Body of pancreas (tissue), 4 donors: ENCODE data around the gene C2orf74. TPM values are rescaled to one million over a fixed set of nuclear protein-coding genes. Genes with fewer than 3 reads are reported as not detected.

Experiments
- ATAC-seq: fragments of 150-250 bp; one replicate; pipeline ENCODE4 v1.9.1; 2016
- DNase-seq, 4 donors: peaks; one replicate each; pipeline ENCODE4 v3.0.0-alpha.2; 2019
- H3K27ac ChIP-seq, 4 donors: fragments of 200-600 bp; sonication (generic); 1 replicate in 3 of 4; 2 replicates in 1 of 4; pipeline versions ENCODE4 v1.5.1 to v1.6.1; 2016 to 2019; ENCODE audit warnings: mild to moderate bottlenecking in 1 of 4, mixed read lengths in 1 of 4, moderate library complexity in 1 of 4
- H3K27me3 ChIP-seq, 2 donors: fragments of 200-600 bp; sonication (generic); one replicate each; pipeline ENCODE4 v1.6.0; 2016; ENCODE audit warnings: mild to moderate bottlenecking in 1 of 2
- H3K36me3 ChIP-seq, 2 donors: fragments of 200-600 bp; sonication (generic); replicated peaks in 1 of 2; 2 replicates each; pipeline ENCODE4 v1.5.1; 2016; ENCODE audit warnings: low read depth in 2 of 2; ENCODE audit not compliant: insufficient read depth in 1 of 2
- H3K4me1 ChIP-seq: fragments of 200-600 bp; sonication (generic); one replicate; pipeline ENCODE4 v1.6.0; 2016
- H3K4me3 ChIP-seq, 2 donors: fragments of 200-600 bp; sonication (generic); 1 replicate in 1 of 2; 2 replicates in 1 of 2; pipeline ENCODE4 v1.5.1; 2016 to 2019
- H3K9me3 ChIP-seq, 3 donors: fragments of 200-600 bp; sonication (generic); 1 replicate in 2 of 3; 2 replicates in 1 of 3; pipeline ENCODE4 v1.5.1; 2016
- POLR2A ChIP-seq, 3 donors: fragments of 450-650 bp; IDR thresholded peaks; one replicate each; pipeline ENCODE4 v1.6.1; 2016; ENCODE audit warnings: antibody characterized with exemption in 3 of 3, mild to moderate bottlenecking in 2 of 3
- WGBS, 2 donors: methylation state at CpG; one replicate each; pipeline ENCODE4 v1.1.5; 2017; 5-methylcytosine and 5-hydroxymethylcytosine counted together
- intact Hi-C: fragments of 100-400 bp; cut with DNase I; formaldehyde crosslinking; loops from one replicate; pipeline ENCODE4 v1.15.1; 2023
- total RNA-seq, 2 donors: library from RNA; depleted of rRNA; stranded (reverse); fragments of >200 nt; gene quantifications; one replicate each; pipeline ENCODE4 v1.1.0, GENCODE V29; 2016
- TF ChIP-seq, protein P1 (sequence below), 7 experiments: fragments of 450-650 bp in 4 of 7; fragments of 200-600 bp in 3 of 7; sonication (generic) in 3 of 7; IDR thresholded peaks; one replicate each; pipeline ENCODE4 v1.5.1; 2016 to 2019; ENCODE audit warnings: antibody characterized with exemption in 7 of 7

C2orf74 gene
- total RNA-seq, 2 donors from 2014 or later, result 3.9 to 25.7 TPM

DNA sequence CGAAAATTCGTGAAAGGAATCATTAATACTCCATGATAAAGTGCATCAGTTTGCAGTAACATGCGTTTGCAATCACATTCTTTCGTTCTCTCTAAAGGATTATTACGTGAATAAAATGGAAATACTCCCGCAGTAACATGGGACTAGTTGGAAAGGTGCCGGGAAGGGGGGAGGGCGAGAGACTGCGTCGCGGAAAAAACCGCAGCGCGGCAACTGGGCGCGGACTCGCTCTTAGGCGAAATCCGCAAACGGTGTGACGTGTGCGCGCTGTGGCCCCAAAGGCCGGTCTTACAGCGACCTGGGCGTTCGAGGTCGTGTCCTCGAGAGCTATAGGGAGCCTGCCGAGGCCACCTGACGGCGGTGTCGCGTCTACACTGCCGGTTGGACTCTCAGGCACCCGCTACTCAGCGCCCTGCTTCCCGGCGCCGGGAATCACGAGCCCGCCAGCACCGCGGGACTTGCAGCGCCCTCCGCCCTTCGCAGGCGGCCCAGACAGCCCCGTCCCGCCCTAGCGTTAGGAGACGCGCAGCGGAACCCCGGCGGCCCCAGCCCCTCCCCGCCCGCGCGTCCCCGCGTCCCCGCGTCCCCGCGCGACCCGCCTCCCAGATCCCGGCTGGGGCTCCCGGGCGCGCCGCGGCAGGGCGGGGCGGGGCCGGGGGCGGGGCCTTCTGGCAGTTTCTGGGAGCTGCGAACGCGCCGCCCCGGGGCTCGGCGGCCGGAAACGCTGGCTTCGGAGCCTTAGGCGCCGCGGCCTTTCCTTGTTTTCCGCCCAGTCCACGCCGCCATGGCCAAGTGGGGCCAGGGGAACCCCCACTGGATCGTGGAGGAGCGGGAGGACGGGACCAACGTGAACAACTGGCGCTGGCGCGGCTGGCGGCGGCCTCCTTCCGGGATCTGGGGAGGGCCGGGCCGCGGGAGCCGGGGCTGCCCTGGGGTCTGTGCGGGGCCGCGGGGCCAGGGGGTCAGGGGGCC, 15.1 kb downstream of the C2orf74 start:
- peak overlapping the region; percentile 92 to 98 (median 96) for H3K27ac ChIP-seq
- peaks cover 48% of the 10 kb centered on the region for H3K4me1 ChIP-seq
- WGBS, 2 donors, result 0 to 1% methylated on average over 11 to 94 of the region's 111 CpGs
- DNase-seq (peak; percentile 94 to 95 (median 94)), ATAC-seq (peak; percentile 94)
- no peaks in the 10 kb centered on the region for H3K27me3 ChIP-seq
- intact Hi-C loops, result no loop called here
- TF ChIP-seq, protein P1, sequence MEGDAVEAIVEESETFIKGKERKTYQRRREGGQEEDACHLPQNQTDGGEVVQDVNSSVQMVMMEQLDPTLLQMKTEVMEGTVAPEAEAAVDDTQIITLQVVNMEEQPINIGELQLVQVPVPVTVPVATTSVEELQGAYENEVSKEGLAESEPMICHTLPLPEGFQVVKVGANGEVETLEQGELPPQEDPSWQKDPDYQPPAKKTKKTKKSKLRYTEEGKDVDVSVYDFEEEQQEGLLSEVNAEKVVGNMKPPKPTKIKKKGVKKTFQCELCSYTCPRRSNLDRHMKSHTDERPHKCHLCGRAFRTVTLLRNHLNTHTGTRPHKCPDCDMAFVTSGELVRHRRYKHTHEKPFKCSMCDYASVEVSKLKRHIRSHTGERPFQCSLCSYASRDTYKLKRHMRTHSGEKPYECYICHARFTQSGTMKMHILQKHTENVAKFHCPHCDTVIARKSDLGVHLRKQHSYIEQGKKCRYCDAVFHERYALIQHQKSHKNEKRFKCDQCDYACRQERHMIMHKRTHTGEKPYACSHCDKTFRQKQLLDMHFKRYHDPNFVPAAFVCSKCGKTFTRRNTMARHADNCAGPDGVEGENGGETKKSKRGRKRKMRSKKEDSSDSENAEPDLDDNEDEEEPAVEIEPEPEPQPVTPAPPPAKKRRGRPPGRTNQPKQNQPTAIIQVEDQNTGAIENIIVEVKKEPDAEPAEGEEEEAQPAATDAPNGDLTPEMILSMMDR (IDR thresholded peaks at IDR 0.05), result peak in 4 of 7 experiments; percentile 2 to 27 (median 21)
- peak; percentile 92 to 98 (median 97) for TF ChIP-seq POLR2A (IDR thresholded peaks at IDR 0.05)
- no peaks in the 10 kb centered on the region for H3K9me3 ChIP-seq
- H3K36me3 ChIP-seq, result no peaks in the 10 kb centered on the region
- H3K4me3 ChIP-seq, result peak overlapping the region; percentile 58 to 71

DNA sequence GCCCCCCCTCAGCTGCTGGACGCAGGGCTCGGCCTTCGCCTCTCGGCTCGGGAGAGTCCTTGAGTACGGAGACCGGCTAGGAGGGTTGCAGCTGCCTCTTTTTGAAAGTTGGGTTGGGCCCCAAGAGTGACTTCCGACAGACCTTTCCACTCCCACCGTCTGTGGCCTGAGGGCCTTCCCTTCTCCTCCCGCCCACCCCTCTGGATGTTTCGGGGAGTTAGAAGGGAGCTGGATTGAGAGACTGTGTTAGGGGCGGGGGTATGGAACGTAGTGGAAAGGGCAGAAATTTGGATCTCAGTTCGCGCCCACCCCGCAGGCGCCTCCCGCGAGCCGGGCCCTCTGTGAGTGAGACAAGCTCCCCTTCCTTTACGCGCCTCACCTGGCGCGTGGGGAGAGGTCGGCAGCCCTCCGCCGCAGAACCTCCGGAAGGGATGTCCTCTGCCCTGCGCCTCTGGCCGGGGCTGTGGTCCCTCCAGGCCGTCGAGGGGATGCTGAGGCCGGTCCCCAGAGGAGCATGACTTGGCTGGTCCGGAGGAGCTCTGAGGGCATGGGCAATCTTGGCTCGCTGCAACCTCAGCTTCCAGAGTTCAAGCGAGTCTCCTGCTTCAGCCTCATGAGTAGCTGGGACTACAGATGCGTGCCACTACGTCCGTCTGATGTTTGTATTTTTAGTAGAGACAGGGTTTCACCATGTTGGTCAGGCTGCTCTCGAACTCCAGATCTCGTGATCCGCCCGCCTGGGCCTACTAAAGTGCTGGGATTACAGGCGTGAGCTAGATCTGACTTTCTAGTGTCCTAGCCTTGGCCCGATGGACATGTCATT, 15.9 kb downstream of the C2orf74 start:
- 10 to 11% methylated on average over 32 to 45 of the region's 45 CpGs for WGBS, 2 donors
- intact Hi-C loops, result no loop called here

DNA sequence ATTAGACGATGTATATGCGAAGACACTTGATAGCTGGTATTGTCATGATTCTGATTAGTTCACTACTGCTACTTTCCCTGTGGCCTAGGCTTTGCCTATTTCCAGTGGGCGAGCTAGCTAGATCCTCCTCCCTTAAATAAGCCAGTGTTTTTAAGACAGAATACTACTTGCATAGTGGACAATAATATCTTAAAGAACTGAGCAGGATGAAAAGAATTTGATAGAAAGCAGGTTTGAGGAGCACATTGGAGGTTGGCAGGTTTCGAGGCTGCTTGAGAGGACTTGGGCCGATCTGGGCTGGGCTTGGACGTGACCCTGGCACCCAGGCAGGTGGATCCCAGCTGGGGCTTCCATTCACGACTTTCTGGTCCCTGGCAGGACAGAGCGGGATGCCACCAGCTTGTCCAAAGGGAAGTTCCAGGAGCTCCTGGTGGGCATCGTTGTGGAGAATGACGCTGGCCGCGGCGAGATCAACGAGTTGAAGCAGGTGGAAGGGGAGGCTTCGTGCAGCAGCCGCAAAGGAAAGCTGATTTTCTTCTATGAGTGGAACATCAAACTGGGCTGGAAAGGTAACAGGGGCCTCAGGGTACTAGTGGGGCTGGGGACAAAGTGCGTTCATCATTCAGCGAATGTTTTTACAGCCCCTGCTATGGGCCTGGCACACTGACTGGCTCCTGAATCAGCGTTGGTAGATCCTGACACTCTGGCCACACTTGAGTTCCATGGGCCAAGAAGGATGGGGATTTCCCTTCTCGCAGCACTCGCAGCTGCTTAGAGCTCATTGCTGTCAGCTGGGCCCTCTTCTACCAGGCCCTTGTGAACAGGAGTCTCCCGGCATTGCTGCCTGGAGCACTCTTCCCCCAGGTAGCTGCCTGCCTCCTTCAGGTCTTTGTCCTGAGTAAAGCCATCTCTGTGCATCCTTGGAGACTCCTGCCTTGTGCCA, 16.9 kb downstream of the C2orf74 start:
- intact Hi-C loops, result no loop called here
- H3K36me3 ChIP-seq, result peaks cover 0 to 7% of the 10 kb centered on the region in 2 donors
- H3K27ac ChIP-seq, result peak overlapping the region; percentile 92 to 98 (median 96)
- DNase-seq (peak in 3 of 4 donors; percentile 19 to 30 (median 28)), ATAC-seq (no peak)
- H3K4me3 ChIP-seq, result no peak overlapping the region
- no peaks in the 10 kb centered on the region for H3K27me3 ChIP-seq
- TF ChIP-seq, protein P1 (IDR thresholded peaks at IDR 0.05), result no peak
- TF ChIP-seq POLR2A (IDR thresholded peaks at IDR 0.05), result no peak
- 76% methylated on average over 21 to 22 of the region's 22 CpGs for WGBS, 2 donors
- no peaks in the 10 kb centered on the region for H3K9me3 ChIP-seq
- H3K4me1 ChIP-seq, result peaks cover 53% of the 10 kb centered on the region

More for the DNA sequence above, 15.9 kb downstream of the C2orf74 start:
- DNase-seq, result peak; percentile 25 to 37 (median 36)
- H3K36me3 ChIP-seq, result no peaks in the 10 kb centered on the region
- H3K27ac ChIP-seq, result peak overlapping the region; percentile 92 to 98 (median 96)
- ATAC-seq, result peak; percentile 11
- H3K27me3 ChIP-seq, result no peaks in the 10 kb centered on the region
- peaks cover 53% of the 10 kb centered on the region for H3K4me1 ChIP-seq
- peak overlapping the region; percentile 21 to 71 for H3K4me3 ChIP-seq
- no peak for TF ChIP-seq POLR2A (IDR thresholded peaks at IDR 0.05)
- TF ChIP-seq, protein P1 (IDR thresholded peaks at IDR 0.05), result no peak
- no peaks in the 10 kb centered on the region for H3K9me3 ChIP-seq
